ENCODE results near the gene NPC1.
A peak's percentile ranks its signal among the peaks of the same experiment; 100 is the strongest.

Gene NPC1

DNA sequence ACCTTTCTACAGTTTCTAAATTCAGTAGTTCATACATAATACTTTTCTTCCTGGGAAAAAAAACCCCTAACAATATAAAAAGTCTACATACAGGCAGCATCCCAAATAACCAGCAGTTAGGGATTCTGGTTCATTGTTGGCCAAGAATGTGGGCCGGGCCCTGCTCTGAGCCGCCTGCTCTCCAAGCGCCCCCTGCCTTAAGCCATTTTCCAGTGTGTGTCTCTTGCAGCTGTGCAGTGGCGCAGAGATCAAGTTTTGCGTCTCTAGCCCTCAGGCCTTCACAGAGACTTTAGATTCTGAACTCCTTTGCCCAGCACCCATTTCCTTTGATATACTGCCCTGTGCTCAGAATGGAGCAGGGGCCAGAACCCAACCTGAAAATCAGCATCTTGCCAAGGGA lies 50.1 kb downstream of the NPC1 start:
- H2BK12ac ChIP-seq (ENCODE audit: low read length in 2 of 2) = no peak overlapping the region
- H4K8ac ChIP-seq (ENCODE audit: low read length) = no peak overlapping the region
- H2BK120ac ChIP-seq (ENCODE audit: low read depth, low read length) = no peak overlapping the region

DNA sequence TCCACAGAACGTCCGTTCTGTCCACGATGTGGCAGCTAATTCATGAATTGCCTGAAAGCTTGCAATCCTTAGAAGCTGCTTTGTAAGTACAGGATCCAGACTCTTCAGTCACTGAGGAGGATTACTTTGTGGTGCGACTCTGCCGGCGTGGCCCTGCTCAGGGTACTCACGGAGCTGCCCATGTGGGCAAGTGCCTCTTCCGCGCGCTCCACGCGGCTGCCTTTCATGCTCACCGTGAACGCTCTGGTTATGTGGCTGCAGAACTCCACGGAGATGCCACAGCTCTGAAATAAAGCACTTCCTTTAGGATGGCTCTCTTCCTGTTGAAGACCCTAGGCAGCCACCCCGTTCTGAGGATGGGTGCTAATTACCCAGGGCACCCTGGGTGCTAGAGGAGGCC lies 52.0 kb downstream of the NPC1 start:
- Histone ChIP-seq H2BK120ac (ENCODE audit: low read depth, low read length) (no peak overlapping the region), H3K36me3 (ENCODE audit: control insufficient read depth in 1 of 2, insufficient read depth in 2 of 2, low read depth in 1 of 2, low read length in 2 of 2) (peaks cover 71 to 100% of the 10 kb centered on the region in 2 experiments)

More for the DNA sequence above, 50.1 kb downstream of the NPC1 start:
- no peaks in the 10 kb centered on the region for H3K9me3 ChIP-seq (ENCODE audit: control insufficient read depth, low read length)
- no peak overlapping the region for H3K9ac ChIP-seq (ENCODE audit: low read length)
- H3K4me2 ChIP-seq (ENCODE audit: low read length, poor library complexity, severe bottlenecking) = no peak overlapping the region
- H3K27ac ChIP-seq (ENCODE audit: low read length, poor library complexity, severe bottlenecking) = no peak overlapping the region
- no peak overlapping the region for H3K23ac ChIP-seq (ENCODE audit: low read length in 2 of 2)
- no peaks in the 10 kb centered on the region for H3K27me3 ChIP-seq (ENCODE audit: control insufficient read depth in 1 of 2, insufficient read depth in 1 of 2, low read length in 2 of 2)
- 95% methylated on average over 5 of the region's 5 CpGs for WGBS
- H2AK5ac ChIP-seq (ENCODE audit: low read length, severe bottlenecking) = peak overlapping the region; percentile 26
- no peak overlapping the region for H3K4ac ChIP-seq (ENCODE audit: low read depth in 1 of 2, low read length in 2 of 2)
- no peak overlapping the region for H2BK5ac ChIP-seq (ENCODE audit: low read depth, low read length, poor library complexity, severe bottlenecking)
- no peak overlapping the region for H3K4me3 ChIP-seq (ENCODE audit: insufficient read depth in 1 of 2, low read depth in 1 of 2, low read length in 2 of 2)
- H3K79me1 ChIP-seq (replicated peaks; ENCODE audit: low read length, poor library complexity, severe bottlenecking) = peaks cover 19% of the 10 kb centered on the region
- no peak overlapping the region for H2BK15ac ChIP-seq (ENCODE audit: low read depth, poor library complexity, severe bottlenecking)
- no peak for DNase-seq
- H3K18ac ChIP-seq (ENCODE audit: low read depth in 1 of 2, low read length in 2 of 2) = no peak overlapping the region
- no peak overlapping the region for H2AFZ ChIP-seq (ENCODE audit: low read depth, low read length)
- H4K91ac ChIP-seq (ENCODE audit: low read length) = no peak overlapping the region
- peaks cover 71 to 100% of the 10 kb centered on the region in 2 experiments for H3K36me3 ChIP-seq (ENCODE audit: control insufficient read depth in 1 of 2, insufficient read depth in 2 of 2, low read depth in 1 of 2, low read length in 2 of 2)
- H3K4me1 ChIP-seq (ENCODE audit: control insufficient read depth, insufficient read depth, low read depth, low read length) = peaks cover 9% of the 10 kb centered on the region
- no peak overlapping the region for H3K14ac ChIP-seq (ENCODE audit: low read length in 2 of 2)

GRCh38 chr18:23532848-23533247 lies 53.5 kb downstream of the NPC1 start:
- H2AFZ ChIP-seq (ENCODE audit: low read depth, low read length) = no peak overlapping the region
- H3K36me3 ChIP-seq (ENCODE audit: control insufficient read depth in 1 of 2, insufficient read depth in 2 of 2, low read depth in 1 of 2, low read length in 2 of 2) = peaks cover 71 to 97% of the 10 kb centered on the region in 2 experiments
- H4K8ac ChIP-seq (ENCODE audit: low read length) = no peak overlapping the region
- no peak overlapping the region for H4K91ac ChIP-seq (ENCODE audit: low read length)
- no peak overlapping the region for H3K23ac ChIP-seq (ENCODE audit: low read length in 2 of 2)
- no peak for DNase-seq
- no peak overlapping the region for H3K14ac ChIP-seq (ENCODE audit: low read length in 2 of 2)
- H3K4me3 ChIP-seq (ENCODE audit: insufficient read depth in 1 of 2, low read depth in 1 of 2, low read length in 2 of 2) = no peak overlapping the region
- no peak overlapping the region for H3K4me2 ChIP-seq (ENCODE audit: low read length, poor library complexity, severe bottlenecking)
- peaks cover 20% of the 10 kb centered on the region for H3K79me1 ChIP-seq (replicated peaks; ENCODE audit: low read length, poor library complexity, severe bottlenecking)
- H2AK5ac ChIP-seq (ENCODE audit: low read length, severe bottlenecking) = no peak overlapping the region
- H3K27me3 ChIP-seq (ENCODE audit: control insufficient read depth in 1 of 2, insufficient read depth in 1 of 2, low read length in 2 of 2) = no peaks in the 10 kb centered on the region
- no peak overlapping the region for H2BK120ac ChIP-seq (ENCODE audit: low read depth, low read length)
- no peak overlapping the region for H3K18ac ChIP-seq (ENCODE audit: low read depth in 1 of 2, low read length in 2 of 2)
- no peak overlapping the region for H2BK12ac ChIP-seq (ENCODE audit: low read length in 2 of 2)
- H3K4me1 ChIP-seq (ENCODE audit: control insufficient read depth, insufficient read depth, low read depth, low read length) = peaks cover 10% of the 10 kb centered on the region
- H3K9me3 ChIP-seq (ENCODE audit: control insufficient read depth, low read length) = no peaks in the 10 kb centered on the region
- no peak overlapping the region for H3K27ac ChIP-seq (ENCODE audit: low read length, poor library complexity, severe bottlenecking)
- no peak overlapping the region for H3K9ac ChIP-seq (ENCODE audit: low read length)
- H3K4ac ChIP-seq (ENCODE audit: low read depth in 1 of 2, low read length in 2 of 2) = no peak overlapping the region
- no peak overlapping the region for H2BK15ac ChIP-seq (ENCODE audit: low read depth, poor library complexity, severe bottlenecking)
- H2BK5ac ChIP-seq (ENCODE audit: low read depth, low read length, poor library complexity, severe bottlenecking) = no peak overlapping the region
- WGBS = 87% methylated on average over 3 of the region's 4 CpGs

More for the DNA sequence above, 52.0 kb downstream of the NPC1 start:
- Histone ChIP-seq H2BK12ac (ENCODE audit: low read length in 2 of 2) (no peak overlapping the region), H4K91ac (ENCODE audit: low read length) (no peak overlapping the region), H3K4me3 (ENCODE audit: insufficient read depth in 1 of 2, low read depth in 1 of 2, low read length in 2 of 2) (no peak overlapping the region), H3K4ac (ENCODE audit: low read depth in 1 of 2, low read length in 2 of 2) (no peak overlapping the region), H2BK15ac (ENCODE audit: low read depth, poor library complexity, severe bottlenecking) (no peak overlapping the region), H3K27ac (ENCODE audit: low read length, poor library complexity, severe bottlenecking) (no peak overlapping the region), H3K23ac (ENCODE audit: low read length in 2 of 2) (no peak overlapping the region), H2AK5ac (ENCODE audit: low read length, severe bottlenecking) (no peak overlapping the region), H3K27me3 (ENCODE audit: control insufficient read depth in 1 of 2, insufficient read depth in 1 of 2, low read length in 2 of 2) (no peaks in the 10 kb centered on the region), H2AFZ (ENCODE audit: low read depth, low read length) (no peak overlapping the region), H3K9ac (ENCODE audit: low read length) (no peak overlapping the region), H3K14ac (ENCODE audit: low read length in 2 of 2) (no peak overlapping the region), H3K18ac (ENCODE audit: low read depth in 1 of 2, low read length in 2 of 2) (no peak overlapping the region), H3K9me3 (ENCODE audit: control insufficient read depth, low read length) (no peaks in the 10 kb centered on the region), H2BK5ac (ENCODE audit: low read depth, low read length, poor library complexity, severe bottlenecking) (no peak overlapping the region), H3K79me1 (replicated peaks; ENCODE audit: low read length, poor library complexity, severe bottlenecking) (peaks cover 16% of the 10 kb centered on the region), H3K4me1 (ENCODE audit: control insufficient read depth, insufficient read depth, low read depth, low read length) (peaks cover 9% of the 10 kb centered on the region), H3K4me2 (ENCODE audit: low read length, poor library complexity, severe bottlenecking) (no peak overlapping the region), H4K8ac (ENCODE audit: low read length) (no peak overlapping the region)
- no peak for DNase-seq
- 97% methylated on average over 16 of the region's 16 CpGs for WGBS

GRCh38 chr18:23531912-23532311 lies 54.4 kb downstream of the NPC1 start:
- no peak overlapping the region for H2AK5ac ChIP-seq (ENCODE audit: low read length, severe bottlenecking)
- no peak overlapping the region for H3K9ac ChIP-seq (ENCODE audit: low read length)
- H4K8ac ChIP-seq (ENCODE audit: low read length) = no peak overlapping the region
- peaks cover 18% of the 10 kb centered on the region for H3K79me1 ChIP-seq (replicated peaks; ENCODE audit: low read length, poor library complexity, severe bottlenecking)
- H3K27ac ChIP-seq (ENCODE audit: low read length, poor library complexity, severe bottlenecking) = no peak overlapping the region
- no peaks in the 10 kb centered on the region for H3K9me3 ChIP-seq (ENCODE audit: control insufficient read depth, low read length)
- no peak overlapping the region for H3K18ac ChIP-seq (ENCODE audit: low read depth in 1 of 2, low read length in 2 of 2)
- no peak overlapping the region for H3K14ac ChIP-seq (ENCODE audit: low read length in 2 of 2)
- no peak for DNase-seq
- H3K4me1 ChIP-seq (ENCODE audit: control insufficient read depth, insufficient read depth, low read depth, low read length) = peaks cover 10% of the 10 kb centered on the region
- WGBS = 95% methylated on average over 13 of the region's 13 CpGs
- H3K27me3 ChIP-seq (ENCODE audit: control insufficient read depth in 1 of 2, insufficient read depth in 1 of 2, low read length in 2 of 2) = no peaks in the 10 kb centered on the region
- H2BK12ac ChIP-seq (ENCODE audit: low read length in 2 of 2) = no peak overlapping the region
- no peak overlapping the region for H2BK120ac ChIP-seq (ENCODE audit: low read depth, low read length)
- no peak overlapping the region for H3K4me3 ChIP-seq (ENCODE audit: insufficient read depth in 1 of 2, low read depth in 1 of 2, low read length in 2 of 2)
- no peak overlapping the region for H2AFZ ChIP-seq (ENCODE audit: low read depth, low read length)
- H2BK5ac ChIP-seq (ENCODE audit: low read depth, low read length, poor library complexity, severe bottlenecking) = no peak overlapping the region
- peaks cover 72 to 97% of the 10 kb centered on the region in 2 experiments for H3K36me3 ChIP-seq (ENCODE audit: control insufficient read depth in 1 of 2, insufficient read depth in 2 of 2, low read depth in 1 of 2, low read length in 2 of 2)
- no peak overlapping the region for H3K4me2 ChIP-seq (ENCODE audit: low read length, poor library complexity, severe bottlenecking)
- no peak overlapping the region for H2BK15ac ChIP-seq (ENCODE audit: low read depth, poor library complexity, severe bottlenecking)
- no peak overlapping the region for H3K4ac ChIP-seq (ENCODE audit: low read depth in 1 of 2, low read length in 2 of 2)
- H4K91ac ChIP-seq (ENCODE audit: low read length) = no peak overlapping the region
- H3K23ac ChIP-seq (ENCODE audit: low read length in 2 of 2) = no peak overlapping the region
